Measurements from ENCODE around the gene NPAS1. TPM values are rescaled to one million over a fixed set of nuclear protein-coding genes. Genes with fewer than 3 reads are reported as not detected.

Gene NPAS1
- total RNA-seq, 1 experiment from 2014 or later = 4.6 TPM

DNA sequence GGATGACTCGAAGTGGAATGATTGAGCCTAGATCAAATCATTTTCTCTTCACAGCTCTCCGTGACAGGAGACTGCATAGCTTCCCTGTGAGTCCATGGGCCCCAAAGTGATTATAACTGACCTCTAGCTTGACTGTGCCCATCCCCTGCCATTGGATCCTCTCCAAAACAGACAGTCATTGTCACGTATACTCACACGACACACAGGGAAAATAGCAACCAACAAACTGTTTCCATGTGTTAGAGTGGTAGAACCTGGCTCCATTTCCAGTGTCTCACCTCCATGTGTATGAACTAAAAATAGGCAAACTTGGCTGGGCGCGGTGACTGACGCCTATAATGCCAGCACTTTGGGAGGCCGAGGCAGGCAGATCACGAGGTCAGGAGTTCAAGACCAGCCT lies 48.8 kb upstream of the NPAS1 start:
- Histone ChIP-seq H3K4me3 (replicated peaks in 1 of 2; ENCODE audit: low read depth in 1 of 2, low read length in 2 of 2) (no peak overlapping the region), H3K9me3 (ENCODE audit: control insufficient read depth in 1 of 2, insufficient read depth in 1 of 2, low read depth in 1 of 2, low read length in 2 of 2) (no peaks in the 10 kb centered on the region), H3K27ac (ENCODE audit: low read depth, low read length) (peak overlapping the region; percentile 28; the same call in 1 of the 2 replicates), H3K4me1 (ENCODE audit: control insufficient read depth in 1 of 2, insufficient read depth in 2 of 2, low read length in 2 of 2) (peaks cover 17 to 64% of the 10 kb centered on the region in 2 experiments), H3K9ac (ENCODE audit: low read length) (peak overlapping the region; percentile 44), H3K27me3 (ENCODE audit: insufficient read depth, low read length) (no peaks in the 10 kb centered on the region), H3K9me2 (ENCODE audit: insufficient read depth) (no peaks in the 10 kb centered on the region), H3K36me3 (ENCODE audit: control insufficient read depth in 1 of 2, insufficient read depth in 2 of 2, low read length in 2 of 2) (no peaks in the 10 kb centered on the region), H2AFZ (ENCODE audit: low read depth, low read length, poor library complexity, severe bottlenecking) (no peak overlapping the region), H3K4me2 (ENCODE audit: low read length) (peak overlapping the region; percentile 71), H4K20me1 (ENCODE audit: insufficient read depth) (no peaks in the 10 kb centered on the region), H3K79me2 (ENCODE audit: insufficient read depth, low read length) (peaks cover 24% of the 10 kb centered on the region)
- intact Hi-C loops (cut with micrococcal nuclease) = no loop called here
- CTCF ChIA-PET = no interaction called here
- POLR2A ChIA-PET = no interaction called here
- DNase-seq (ENCODE audit: low read depth, low spot score) (peak; percentile 48), ATAC-seq (peak; percentile 73)
- RAD21 ChIA-PET (ENCODE audit: low non-redundant PET in 1 of 2, low total read pairs in 2 of 2, uncharacterized antibody in 2 of 2, unreplicated experiment in 2 of 2) = no interaction called here
- no TSS peak for BruUV-seq (replicated peaks)
- TF ChIP-seq, protein P1, sequence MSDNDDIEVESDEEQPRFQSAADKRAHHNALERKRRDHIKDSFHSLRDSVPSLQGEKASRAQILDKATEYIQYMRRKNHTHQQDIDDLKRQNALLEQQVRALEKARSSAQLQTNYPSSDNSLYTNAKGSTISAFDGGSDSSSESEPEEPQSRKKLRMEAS (IDR thresholded peaks at IDR 0.05) = peak; percentile 15; the same call in 1 of the 2 replicates
- no peak for TF ChIP-seq EZH2 (IDR thresholded peaks at IDR 0.05)
- TF ChIP-seq SP1 (IDR thresholded peaks at IDR 0.05; ENCODE audit: low read depth) = peak; percentile 45; the same call in 1 of the 2 replicates

DNA sequence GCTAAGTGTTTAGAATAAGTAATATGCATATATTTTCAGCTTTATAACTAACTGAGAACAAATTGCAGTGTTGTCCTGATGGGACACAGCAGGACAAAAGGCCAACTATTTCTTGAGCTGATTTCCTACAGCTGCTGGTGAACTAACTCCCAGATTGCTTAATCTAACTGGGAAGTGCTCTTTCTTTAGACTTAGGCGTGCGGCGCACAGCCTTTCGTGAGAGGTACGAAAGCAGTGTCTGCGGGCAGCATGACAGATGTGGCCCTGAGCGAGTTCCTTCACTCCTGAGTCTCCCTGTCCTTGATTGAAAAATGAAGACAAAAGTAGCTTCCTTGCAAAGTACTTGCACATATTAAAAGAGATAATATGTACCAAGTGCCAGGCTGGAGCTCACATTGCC lies 47.3 kb upstream of the NPAS1 start:
- no peaks in the 10 kb centered on the region for H4K20me1 ChIP-seq (ENCODE audit: insufficient read depth)
- H3K27ac ChIP-seq (ENCODE audit: low read depth, low read length) = no peak overlapping the region
- TF ChIP-seq POLR2AphosphoS5 (IDR thresholded peaks at IDR 0.05; ENCODE audit: low read depth, low read length) = no peak
- no peak for TF ChIP-seq ZFX (IDR thresholded peaks at IDR 0.05)
- no peak for TF ChIP-seq FOSL1 (IDR thresholded peaks at IDR 0.05; ENCODE audit: low read depth)
- no peak for TF ChIP-seq YY1 (IDR thresholded peaks at IDR 0.05; ENCODE audit: extremely low read depth, insufficient replicate concordance, low read depth, low read length)
- no peak for TF ChIP-seq EZH2 (IDR thresholded peaks at IDR 0.05)
- TF ChIP-seq JUND (IDR thresholded peaks at IDR 0.05) = no peak
- no peak for TF ChIP-seq EZH2phosphoT487 (IDR thresholded peaks at IDR 0.05; ENCODE audit: borderline replicate concordance)
- intact Hi-C loops (cut with micrococcal nuclease) = no loop called here
- no peak overlapping the region for H2AFZ ChIP-seq (ENCODE audit: low read depth, low read length, poor library complexity, severe bottlenecking)
- H3K4me1 ChIP-seq (ENCODE audit: control insufficient read depth in 1 of 2, insufficient read depth in 2 of 2, low read length in 2 of 2) = peaks cover 30 to 69% of the 10 kb centered on the region in 2 experiments
- no peak for DNase-seq (ENCODE audit: low read depth, low spot score)
- no peak for ATAC-seq
- no TSS peak for BruUV-seq (replicated peaks)
- no peaks in the 10 kb centered on the region for H3K9me3 ChIP-seq (ENCODE audit: control insufficient read depth in 1 of 2, insufficient read depth in 1 of 2, low read depth in 1 of 2, low read length in 2 of 2)
- H3K36me3 ChIP-seq (ENCODE audit: control insufficient read depth in 1 of 2, insufficient read depth in 2 of 2, low read length in 2 of 2) = no peaks in the 10 kb centered on the region
- H3K9me2 ChIP-seq (ENCODE audit: insufficient read depth) = no peaks in the 10 kb centered on the region
- H3K79me2 ChIP-seq (ENCODE audit: insufficient read depth, low read length) = peaks cover 13% of the 10 kb centered on the region; the same call in 1 of the 2 replicates
- RAD21 ChIA-PET (ENCODE audit: low non-redundant PET in 1 of 2, low total read pairs in 2 of 2, uncharacterized antibody in 2 of 2, unreplicated experiment in 2 of 2) = no interaction called here
- POLR2A ChIA-PET = no interaction called here
- no peak overlapping the region for H3K4me3 ChIP-seq (replicated peaks in 1 of 2; ENCODE audit: low read depth in 1 of 2, low read length in 2 of 2)
- H3K4me2 ChIP-seq (ENCODE audit: low read length) = no peak overlapping the region
- H3K27me3 ChIP-seq (ENCODE audit: insufficient read depth, low read length) = no peaks in the 10 kb centered on the region
- CTCF ChIA-PET = no interaction called here
- no peak overlapping the region for H3K9ac ChIP-seq (ENCODE audit: low read length)
